ENCODE measurements around the gene CTIF. TPM values are rescaled to one million over a fixed set of nuclear protein-coding genes. Genes with fewer than 3 reads are reported as not detected.

CTIF gene
- total and polyA plus RNA-seq, 2 experiments from 2014 or later: 8.6 to 14.4 TPM

DNA sequence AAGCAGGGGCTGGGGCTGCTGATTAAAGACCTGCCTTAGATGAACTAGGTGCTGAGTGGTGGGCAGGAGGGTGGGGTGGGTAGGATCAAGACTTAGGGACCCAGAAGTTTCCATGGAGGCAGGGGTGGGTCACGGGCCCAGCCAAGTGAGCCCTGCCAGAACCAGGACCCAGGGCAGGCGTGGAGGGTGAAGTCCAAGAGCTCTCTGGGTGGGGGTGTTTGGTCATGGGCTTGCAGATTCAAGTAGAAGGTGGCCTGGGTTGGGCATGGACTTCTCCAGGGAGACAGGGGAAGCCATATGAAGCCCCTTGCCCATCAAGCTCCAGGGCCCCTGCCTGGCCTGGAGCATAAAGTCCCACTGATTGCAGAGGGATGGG lies 243.1 kb downstream of the CTIF start:
- no peak overlapping the region for H3K4me3 Mint-ChIP-seq
- no peak overlapping the region for H3K27ac ChIP-seq (ENCODE audit: low read depth)

More for the DNA sequence above, 243.1 kb downstream of the CTIF start:
- H3K36me3 Mint-ChIP-seq (ENCODE audit: low read depth): no peaks in the 10 kb centered on the region; the same call in 2 of the 3 replicates
- no peaks in the 10 kb centered on the region for H3K9me3 Mint-ChIP-seq
- no peaks in the 10 kb centered on the region for H3K36me3 ChIP-seq (ENCODE audit: insufficient read depth)
- H3K4me3 ChIP-seq: no peak overlapping the region
- H2AFZ ChIP-seq: no peak overlapping the region
- H3K4me1 ChIP-seq (ENCODE audit: insufficient read depth): no peaks in the 10 kb centered on the region
- H3K4me1 Mint-ChIP-seq: peaks cover 22% of the 10 kb centered on the region; the same call in 2 of the 3 replicates
- peaks cover 3% of the 10 kb centered on the region for H3K27me3 Mint-ChIP-seq (ENCODE audit: insufficient read depth, low read depth, poor library complexity)
- ATAC-seq (no peak), DNase-seq (ENCODE audit: low spot score) (no peak)
- no peaks in the 10 kb centered on the region for H3K27me3 ChIP-seq (ENCODE audit: insufficient read depth)
- TF ChIP-seq ETS1 (IDR thresholded peaks at IDR 0.05) (no peak), STAT1 (IDR thresholded peaks at IDR 0.05; ENCODE audit: unreplicated experiment) (no peak), EZH2phosphoT487 (IDR thresholded peaks at IDR 0.05; ENCODE audit: unreplicated experiment) (no peak), CTCF (conservative IDR thresholded peaks at IDR 0.05; ENCODE audit: low read depth in 2 of 2) (no peak), EZH2 (IDR thresholded peaks at IDR 0.05; ENCODE audit: low read depth, unreplicated experiment) (no peak), JUNB (IDR thresholded peaks at IDR 0.05; ENCODE audit: unreplicated experiment) (no peak), POLR2AphosphoS5 (IDR thresholded peaks at IDR 0.05; ENCODE audit: low read depth) (no peak), CREB1 (CRISPR knock-in tag; IDR thresholded peaks at IDR 0.05; ENCODE audit: low read depth) (no peak)
- TF ChIP-seq, protein P1, sequence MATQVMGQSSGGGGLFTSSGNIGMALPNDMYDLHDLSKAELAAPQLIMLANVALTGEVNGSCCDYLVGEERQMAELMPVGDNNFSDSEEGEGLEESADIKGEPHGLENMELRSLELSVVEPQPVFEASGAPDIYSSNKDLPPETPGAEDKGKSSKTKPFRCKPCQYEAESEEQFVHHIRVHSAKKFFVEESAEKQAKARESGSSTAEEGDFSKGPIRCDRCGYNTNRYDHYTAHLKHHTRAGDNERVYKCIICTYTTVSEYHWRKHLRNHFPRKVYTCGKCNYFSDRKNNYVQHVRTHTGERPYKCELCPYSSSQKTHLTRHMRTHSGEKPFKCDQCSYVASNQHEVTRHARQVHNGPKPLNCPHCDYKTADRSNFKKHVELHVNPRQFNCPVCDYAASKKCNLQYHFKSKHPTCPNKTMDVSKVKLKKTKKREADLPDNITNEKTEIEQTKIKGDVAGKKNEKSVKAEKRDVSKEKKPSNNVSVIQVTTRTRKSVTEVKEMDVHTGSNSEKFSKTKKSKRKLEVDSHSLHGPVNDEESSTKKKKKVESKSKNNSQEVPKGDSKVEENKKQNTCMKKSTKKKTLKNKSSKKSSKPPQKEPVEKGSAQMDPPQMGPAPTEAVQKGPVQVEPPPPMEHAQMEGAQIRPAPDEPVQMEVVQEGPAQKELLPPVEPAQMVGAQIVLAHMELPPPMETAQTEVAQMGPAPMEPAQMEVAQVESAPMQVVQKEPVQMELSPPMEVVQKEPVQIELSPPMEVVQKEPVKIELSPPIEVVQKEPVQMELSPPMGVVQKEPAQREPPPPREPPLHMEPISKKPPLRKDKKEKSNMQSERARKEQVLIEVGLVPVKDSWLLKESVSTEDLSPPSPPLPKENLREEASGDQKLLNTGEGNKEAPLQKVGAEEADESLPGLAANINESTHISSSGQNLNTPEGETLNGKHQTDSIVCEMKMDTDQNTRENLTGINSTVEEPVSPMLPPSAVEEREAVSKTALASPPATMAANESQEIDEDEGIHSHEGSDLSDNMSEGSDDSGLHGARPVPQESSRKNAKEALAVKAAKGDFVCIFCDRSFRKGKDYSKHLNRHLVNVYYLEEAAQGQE (IDR thresholded peaks at IDR 0.05; ENCODE audit: unreplicated experiment): no peak
- H3K27ac Mint-ChIP-seq: no peak overlapping the region
- H3K79me2 ChIP-seq (replicated peaks; ENCODE audit: insufficient read depth): no peaks in the 10 kb centered on the region
- H3F3A ChIP-seq (replicated peaks; ENCODE audit: low read depth): no peaks in the 10 kb centered on the region
- H3K4me2 ChIP-seq: no peak overlapping the region
- H3K9me2 ChIP-seq (ENCODE audit: insufficient read depth): no peaks in the 10 kb centered on the region
- no peaks in the 10 kb centered on the region; the same call in 1 of the 2 replicates for H4K20me1 ChIP-seq (replicated peaks; ENCODE audit: insufficient read depth)
